GM18517 (cell line): ENCODE measurements around the gene ARHGAP15.

Experiments used
- ATAC-seq: cut with Tn5 transposase; IDR thresholded peaks from one replicate; pipeline ENCODE4 v1.9.1; 2021; ENCODE audit warnings: mild to moderate bottlenecking, moderate library complexity; ENCODE audit not compliant: unreplicated experiment

Gene ARHGAP15

DNA sequence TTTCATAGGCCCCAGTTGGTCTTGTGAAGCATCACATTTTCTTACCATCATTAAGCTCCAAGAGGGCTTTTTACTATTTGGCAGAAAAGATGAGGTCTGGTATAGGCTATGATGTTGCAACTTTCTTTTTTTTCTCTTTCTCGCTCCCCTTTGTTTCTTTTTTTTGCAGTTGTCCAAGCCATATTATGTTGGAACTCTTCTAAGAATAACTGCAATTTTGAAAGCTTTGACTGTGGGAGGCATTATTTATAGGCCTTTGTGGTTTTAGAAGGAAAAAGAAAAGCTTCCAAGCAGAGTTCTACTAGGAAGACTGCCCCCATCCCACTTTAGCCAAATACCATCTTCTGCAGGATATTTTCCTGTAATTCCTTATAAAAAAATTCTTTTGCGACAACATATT is 571.6 kb downstream of the ARHGAP15 start:
- ATAC-seq = no peak

- ATAC-seq = no peak
Measured at GRCh38 chr2:143701785-143702184, 572.6 kb downstream of the ARHGAP15 start.

- no peak for ATAC-seq
Measured at GRCh38 chr2:143702931-143703330, 573.7 kb downstream of the ARHGAP15 start.

DNA sequence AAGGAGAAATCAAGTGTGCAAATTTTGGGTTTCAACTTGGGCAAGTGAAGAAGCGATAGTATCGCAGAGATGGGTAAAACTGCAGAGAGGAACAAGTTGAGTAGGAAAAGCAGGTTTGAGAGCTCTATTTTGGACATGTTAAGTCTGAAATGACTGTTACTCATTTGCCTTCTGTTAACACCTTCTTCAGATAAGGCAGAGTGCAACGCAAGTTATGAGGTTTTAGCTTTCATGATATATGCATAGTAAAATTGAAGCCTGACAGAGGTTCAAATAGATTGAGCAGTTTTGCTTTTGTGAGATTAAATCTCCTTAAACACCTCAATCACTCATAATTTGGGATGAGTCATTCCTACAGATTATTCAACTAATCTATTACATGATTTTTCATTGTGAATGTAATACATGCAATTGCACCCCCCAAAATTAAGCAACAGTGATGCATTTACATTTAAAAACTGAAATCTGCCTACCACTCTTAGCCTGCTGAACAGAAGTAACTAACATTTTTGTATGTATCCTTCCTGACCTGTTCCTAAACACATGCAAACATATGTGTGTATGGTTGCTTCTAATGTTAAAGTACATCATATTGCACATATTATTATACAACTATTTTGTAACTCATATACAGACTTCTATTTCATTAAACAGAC is 575.4 kb downstream of the ARHGAP15 start:
- peak; percentile 84 for ATAC-seq

DNA sequence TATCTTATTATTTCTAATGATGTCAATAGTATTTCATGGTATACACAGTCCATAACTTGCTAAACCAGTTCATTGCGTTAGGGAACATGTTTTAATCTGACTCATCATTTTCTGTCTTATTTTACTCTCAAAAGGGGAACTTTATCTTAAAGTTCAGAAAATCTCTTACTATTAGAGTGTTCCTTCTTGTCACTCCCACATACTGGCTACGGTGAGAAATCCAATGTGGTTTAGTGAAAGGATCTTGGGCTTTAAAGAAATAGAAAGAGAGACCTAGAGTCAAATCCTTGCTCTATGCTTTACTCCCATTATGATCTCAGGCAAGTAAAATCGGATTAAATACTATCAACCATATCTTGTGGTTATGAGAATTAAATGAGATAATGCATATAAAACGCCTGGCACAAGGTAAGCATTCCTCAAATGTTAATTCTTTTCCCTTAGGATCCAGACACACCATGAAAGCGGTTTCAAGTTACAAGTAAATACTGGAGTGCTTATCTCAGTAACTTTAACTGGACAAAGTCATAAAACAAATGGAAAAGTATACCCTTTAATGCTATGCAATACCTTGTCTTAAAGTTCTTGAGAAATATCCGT is 576.0 kb downstream of the ARHGAP15 start:
- ATAC-seq = no peak

- ATAC-seq = no peak
Measured at GRCh38 chr2:143706354-143706753, 577.1 kb downstream of the ARHGAP15 start.

DNA sequence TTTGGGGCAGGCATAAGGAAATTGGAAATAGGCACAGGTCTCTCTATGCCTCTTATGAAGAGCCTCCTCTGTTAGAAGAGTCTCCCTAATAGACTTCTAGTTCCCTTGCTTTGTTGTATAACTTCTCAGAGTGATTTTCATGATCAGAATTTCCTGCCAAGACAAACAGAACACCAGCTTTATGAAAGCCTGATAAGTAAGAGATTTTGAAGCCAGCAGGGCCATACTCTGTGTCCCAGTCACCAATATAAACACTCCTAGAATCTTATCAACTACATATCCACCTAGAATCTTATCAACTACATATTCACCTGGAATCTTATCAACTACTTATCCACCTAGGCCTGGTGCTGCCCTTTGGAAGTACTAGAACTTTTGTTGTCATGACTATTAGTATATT is 579.5 kb downstream of the ARHGAP15 start:
- ATAC-seq = no peak

GRCh38 chr2:143710196-143710595 is 581.0 kb downstream of the ARHGAP15 start:
- ATAC-seq = no peak

DNA sequence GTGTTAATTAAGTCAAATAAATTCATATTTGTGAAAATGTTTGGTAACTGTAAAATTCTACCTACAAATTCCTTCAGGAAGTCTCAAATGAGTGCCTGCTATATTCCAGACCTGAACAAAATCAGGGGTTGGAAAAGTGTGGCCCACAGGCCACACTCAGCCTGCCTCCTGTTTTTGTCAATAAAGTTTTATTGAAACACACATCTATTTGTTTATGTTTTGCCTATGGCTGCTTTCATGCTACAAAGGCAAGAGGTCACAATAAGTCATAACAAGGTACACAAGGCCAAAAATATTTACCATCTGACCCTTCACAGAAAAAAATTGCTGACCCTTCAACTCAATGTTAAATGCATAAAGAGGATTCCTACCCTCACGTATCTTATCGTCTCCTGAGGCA is 581.7 kb downstream of the ARHGAP15 start:
- ATAC-seq = no peak

DNA sequence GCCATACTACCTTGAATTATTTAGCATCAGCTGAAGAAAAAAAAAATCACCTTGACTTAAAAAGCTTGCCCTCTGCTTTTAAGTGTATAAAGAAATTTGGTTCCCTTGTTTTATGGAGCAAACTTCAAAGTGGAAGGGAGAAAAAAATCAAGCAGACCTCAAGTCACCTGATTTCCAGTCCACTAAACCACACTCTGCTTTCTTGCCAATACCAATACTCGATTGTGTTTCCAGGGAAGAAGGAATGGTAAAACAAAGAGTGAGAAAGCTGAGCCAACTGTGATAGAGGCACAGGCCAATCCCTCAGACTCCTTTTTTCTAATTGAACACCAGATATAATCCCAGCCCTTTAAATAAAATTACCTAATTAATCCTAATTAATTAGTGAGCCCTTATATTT is 587.3 kb downstream of the ARHGAP15 start:
- ATAC-seq = no peak

- ATAC-seq = no peak
Measured at GRCh38 chr2:143717053-143717452, 587.8 kb downstream of the ARHGAP15 start.

GRCh38 chr2:143717536-143718168 is 588.4 kb downstream of the ARHGAP15 start:
- ATAC-seq = no peak

DNA sequence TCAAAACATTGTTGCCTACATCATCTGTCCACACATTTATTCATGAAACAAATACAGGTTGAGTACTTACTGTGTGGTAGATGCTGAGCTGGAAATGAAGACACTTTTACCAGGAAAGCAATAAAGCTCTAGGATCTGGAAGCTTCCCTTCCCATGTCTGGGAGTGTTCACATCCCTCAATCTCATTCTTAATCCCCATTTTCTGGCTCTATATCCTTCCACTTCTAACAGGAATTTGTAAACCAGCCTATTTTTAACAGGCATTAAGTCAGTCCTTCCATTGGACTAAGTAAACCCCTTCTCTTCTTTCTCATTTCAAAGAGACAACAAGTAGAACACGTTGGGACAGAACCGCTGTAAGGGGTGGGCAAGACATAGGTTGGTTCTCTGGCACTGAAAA is 589.5 kb downstream of the ARHGAP15 start:
- no peak for ATAC-seq

GRCh38 chr2:143719406-143719805 is 590.2 kb downstream of the ARHGAP15 start:
- no peak for ATAC-seq

DNA sequence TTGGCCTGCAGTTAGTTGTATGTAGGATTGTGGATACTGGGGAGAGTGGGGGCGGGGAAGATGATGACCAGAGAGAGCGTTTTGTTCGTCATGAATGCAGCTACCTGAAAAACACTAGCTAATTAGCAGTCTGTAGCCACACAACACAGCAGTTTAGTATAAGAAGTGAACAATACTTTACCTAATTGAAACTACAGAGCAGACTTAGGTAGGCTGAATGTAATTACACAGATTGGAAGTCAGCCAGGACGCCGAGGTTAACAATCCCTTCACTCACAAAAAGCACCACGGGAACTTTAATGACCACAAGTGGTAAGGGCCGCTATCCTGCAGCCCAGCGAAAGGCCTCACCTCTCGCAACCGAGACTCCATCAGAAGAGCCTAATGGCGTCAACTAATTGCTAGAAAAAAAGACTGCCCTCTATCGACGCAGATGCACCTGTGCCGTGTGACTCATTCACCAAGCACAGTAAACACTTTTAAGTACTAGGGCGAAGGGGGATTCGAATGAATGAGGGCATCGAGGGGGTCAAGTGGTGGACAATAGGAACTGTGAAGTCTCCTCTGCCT is 591.0 kb downstream of the ARHGAP15 start:
- no peak for ATAC-seq

DNA sequence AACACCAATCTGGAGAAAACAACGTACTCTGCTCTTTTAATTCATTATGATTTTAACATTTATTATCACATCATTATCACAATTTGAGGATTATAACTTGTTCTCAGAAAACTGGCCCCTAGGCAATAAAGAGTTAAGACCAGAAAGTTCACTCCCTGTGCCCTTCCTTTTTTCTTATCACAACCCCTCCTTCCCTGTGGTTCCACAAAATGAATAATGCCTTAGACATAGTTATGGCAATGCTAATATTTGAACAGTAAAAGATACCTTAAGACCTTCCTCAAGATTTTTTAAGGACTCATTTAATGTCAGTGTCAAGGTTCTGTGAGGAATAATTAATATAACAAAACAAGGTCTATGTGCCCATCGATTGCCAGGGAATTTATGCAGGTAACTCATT is 596.2 kb downstream of the ARHGAP15 start:
- no peak for ATAC-seq

GRCh38 chr2:143726151-143726845 is 597.1 kb downstream of the ARHGAP15 start:
- ATAC-seq = no peak

GRCh38 chr2:143728498-143728897 is 599.3 kb downstream of the ARHGAP15 start:
- ATAC-seq = no peak

DNA sequence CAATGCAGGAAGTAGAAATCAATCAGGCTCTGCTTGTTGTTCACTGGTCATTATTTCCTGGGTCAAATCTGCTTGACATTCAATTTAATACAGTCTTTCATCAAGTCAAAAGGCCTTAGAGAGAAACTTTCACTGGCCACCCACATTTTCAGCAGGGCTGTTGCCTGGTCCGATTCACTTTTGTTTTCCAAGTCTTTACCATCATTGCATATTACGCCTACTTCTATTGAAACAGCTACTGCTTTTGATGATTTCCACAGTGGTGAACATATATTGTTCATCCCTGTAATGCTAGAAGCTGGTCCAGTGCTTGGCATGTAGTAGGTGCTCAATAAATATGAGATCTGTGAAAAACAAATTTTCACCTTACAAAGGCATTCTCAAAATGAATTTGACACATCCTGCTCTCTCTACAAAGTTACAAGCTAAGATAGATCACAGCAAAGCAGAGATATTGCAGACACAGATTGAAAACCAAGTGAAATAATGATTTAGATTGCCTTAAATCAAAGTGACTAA is 600.1 kb downstream of the ARHGAP15 start:
- ATAC-seq = no peak

- peak; percentile 83 for ATAC-seq
Measured at GRCh38 chr2:143730155-143730952, 601.1 kb downstream of the ARHGAP15 start.

- ATAC-seq = peak; percentile 44
Measured at GRCh38 chr2:143730953-143731260, 601.7 kb downstream of the ARHGAP15 start.
